Measurements from ENCODE around the gene MAML3. TPM values are rescaled to one million over a fixed set of nuclear protein-coding genes. Genes with fewer than 3 reads are reported as not detected.

Gene MAML3
- total RNA-seq, 2 donors from 2014 or later = 29.2 to 32.2 TPM

- no peak for TF ChIP-seq CTCF (conservative IDR thresholded peaks at IDR 0.05)
- Histone ChIP-seq H3K36me3 (ENCODE audit: control insufficient read depth, insufficient read depth, low read length) (peaks cover 7% of the 10 kb centered on the region), H3K27me3 (ENCODE audit: control insufficient read depth, insufficient read depth, low read length, poor library complexity, severe bottlenecking) (no peaks in the 10 kb centered on the region), H3K9ac (ENCODE audit: extremely low read depth, low read length, poor library complexity, severe bottlenecking) (no peak overlapping the region), H3K9me3 (ENCODE audit: control insufficient read depth, low read length) (no peaks in the 10 kb centered on the region), H3K4me3 (ENCODE audit: low read length) (no peak overlapping the region), H3K27ac (ENCODE audit: low read depth, low read length) (no peak overlapping the region), H3K4me1 (ENCODE audit: control insufficient read depth, insufficient read depth, low read length) (peaks cover 14% of the 10 kb centered on the region)
- 89 to 100% methylated on average over 5 of the region's 5 CpGs for WGBS, 2 experiments (ENCODE audit: insufficient coverage in 1 of 2, insufficient read length in 1 of 2)
- Mint-ChIP-seq H3K36me3 (ENCODE audit: low read depth) (no peaks in the 10 kb centered on the region), H3K9me3 (no peaks in the 10 kb centered on the region), H3K4me3 (no peak overlapping the region), H3K27me3 (ENCODE audit: insufficient read depth) (no peaks in the 10 kb centered on the region), H3K4me1 (peaks cover 82% of the 10 kb centered on the region), H3K27ac (peak overlapping the region; percentile 27)
- no peak for DNase-seq
Measured at GRCh38 chr4:140084385-140084784, 69.6 kb downstream of the MAML3 start.

- Mint-ChIP-seq H3K4me1 (peaks cover 80% of the 10 kb centered on the region), H3K27me3 (ENCODE audit: insufficient read depth) (no peaks in the 10 kb centered on the region), H3K36me3 (ENCODE audit: low read depth) (peaks cover under 1% of the 10 kb centered on the region), H3K9me3 (no peaks in the 10 kb centered on the region), H3K27ac (peak overlapping the region; percentile 80), H3K4me3 (no peak overlapping the region)
- peaks cover 20% of the 10 kb centered on the region for H3K4me1 ChIP-seq (ENCODE audit: control insufficient read depth, insufficient read depth, low read length)
- DNase-seq = peak; percentile 63
- TF ChIP-seq CTCF (conservative IDR thresholded peaks at IDR 0.05) = no peak
- no peaks in the 10 kb centered on the region for H3K9me3 ChIP-seq (ENCODE audit: control insufficient read depth, low read length)
- no peak overlapping the region for H3K9ac ChIP-seq (ENCODE audit: extremely low read depth, low read length, poor library complexity, severe bottlenecking)
- H3K36me3 ChIP-seq (ENCODE audit: control insufficient read depth, insufficient read depth, low read length) = peaks cover 7% of the 10 kb centered on the region
- no peaks in the 10 kb centered on the region for H3K27me3 ChIP-seq (ENCODE audit: control insufficient read depth, insufficient read depth, low read length, poor library complexity, severe bottlenecking)
- H3K4me3 ChIP-seq (ENCODE audit: low read length) = no peak overlapping the region
- H3K27ac ChIP-seq (ENCODE audit: low read depth, low read length) = peak overlapping the region; percentile 85
- 85% methylated on average over 7 of the region's 7 CpGs; no CpG with 5 or more reads in 1 of the 2 experiments for whole genome bisulfite sequencing, 2 experiments (ENCODE audit: insufficient coverage in 1 of 2, insufficient read length in 1 of 2)
Measured at GRCh38 chr4:140082391-140082755, 71.6 kb downstream of the MAML3 start.

GRCh38 chr4:140081641-140082390, 72.2 kb downstream of the MAML3 start:
- no peak for TF ChIP-seq CTCF (conservative IDR thresholded peaks at IDR 0.05)
- Mint-ChIP-seq H3K9me3 (no peaks in the 10 kb centered on the region), H3K27ac (peak overlapping the region; percentile 80), H3K36me3 (ENCODE audit: low read depth) (peaks cover 3% of the 10 kb centered on the region), H3K4me1 (peaks cover 80% of the 10 kb centered on the region), H3K4me3 (no peak overlapping the region), H3K27me3 (ENCODE audit: insufficient read depth) (no peaks in the 10 kb centered on the region)
- no peaks in the 10 kb centered on the region for H3K27me3 ChIP-seq (ENCODE audit: control insufficient read depth, insufficient read depth, low read length, poor library complexity, severe bottlenecking)
- peaks cover 7% of the 10 kb centered on the region for H3K36me3 ChIP-seq (ENCODE audit: control insufficient read depth, insufficient read depth, low read length)
- peak overlapping the region; percentile 85 for H3K27ac ChIP-seq (ENCODE audit: low read depth, low read length)
- H3K9ac ChIP-seq (ENCODE audit: extremely low read depth, low read length, poor library complexity, severe bottlenecking) = no peak overlapping the region
- DNase-seq = no peak
- peaks cover 20% of the 10 kb centered on the region for H3K4me1 ChIP-seq (ENCODE audit: control insufficient read depth, insufficient read depth, low read length)
- H3K9me3 ChIP-seq (ENCODE audit: control insufficient read depth, low read length) = no peaks in the 10 kb centered on the region
- H3K4me3 ChIP-seq (ENCODE audit: low read length) = no peak overlapping the region
- WGBS, 2 experiments (ENCODE audit: insufficient coverage in 1 of 2, insufficient read length in 1 of 2) = 78 to 85% methylated on average over 6 to 8 of the region's 8 CpGs
